GM12865 (cell line): Measurements from ENCODE around the gene TBC1D9B.

Source experiments
- DNase-seq: peaks from one replicate; pipeline ENCODE4 v3.0.0; 2010; ENCODE audit warnings: low read depth
- H3K4me3 ChIP-seq: 2 replicates; pipeline ENCODE4 v1.5.1; 2011; ENCODE audit warnings: mild to moderate bottlenecking, low read depth, low read length, control low read depth
- TF ChIP-seq, protein P1 (sequence below): IDR thresholded peaks from 2 replicates; pipeline ENCODE4 v1.5.1; 2011; ENCODE audit warnings: low read length, control low read depth, low read depth, inconsistent platforms; ENCODE audit not compliant: insufficient read depth; ENCODE audit errors: missing control alignments

The TBC1D9B gene

DNA sequence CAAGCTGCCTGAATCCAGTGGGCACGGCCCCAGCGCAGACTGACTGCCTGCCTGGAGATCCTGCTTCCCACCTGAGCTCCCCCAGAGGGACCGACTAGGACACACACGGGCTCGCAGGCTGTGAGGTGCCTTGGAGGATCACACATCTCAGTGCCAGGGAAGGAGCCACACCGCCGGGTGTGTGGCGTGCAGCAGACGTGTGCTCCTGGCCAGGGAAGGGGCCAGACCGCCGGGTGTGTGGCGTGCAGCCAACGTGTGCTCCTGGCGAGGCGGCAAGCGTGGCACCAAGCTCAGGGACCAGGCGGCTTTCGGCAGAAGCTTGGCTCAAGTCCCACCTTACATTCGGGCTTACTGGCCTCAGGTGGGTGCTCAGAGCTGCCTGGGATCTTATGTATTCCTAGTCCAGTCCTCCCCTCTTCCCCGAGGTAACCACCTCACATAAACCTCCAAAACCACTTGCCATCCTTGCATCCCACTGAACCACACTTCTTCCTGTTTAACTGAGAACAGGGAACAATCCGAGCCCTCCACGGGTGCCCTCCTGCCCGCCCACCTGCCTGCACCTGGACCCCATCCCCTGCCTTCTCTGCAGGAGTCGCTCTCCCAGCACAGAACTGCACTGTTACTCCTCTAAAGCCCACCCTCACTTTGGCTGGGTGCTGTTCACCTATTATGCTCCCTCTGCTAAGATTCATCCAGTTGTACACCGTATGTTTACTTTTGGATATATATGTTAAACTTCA is 26.7 kb downstream of the TBC1D9B start:
- DNase-seq = no peak
- H3K4me3 ChIP-seq = no peak overlapping the region
- TF ChIP-seq, protein P1, sequence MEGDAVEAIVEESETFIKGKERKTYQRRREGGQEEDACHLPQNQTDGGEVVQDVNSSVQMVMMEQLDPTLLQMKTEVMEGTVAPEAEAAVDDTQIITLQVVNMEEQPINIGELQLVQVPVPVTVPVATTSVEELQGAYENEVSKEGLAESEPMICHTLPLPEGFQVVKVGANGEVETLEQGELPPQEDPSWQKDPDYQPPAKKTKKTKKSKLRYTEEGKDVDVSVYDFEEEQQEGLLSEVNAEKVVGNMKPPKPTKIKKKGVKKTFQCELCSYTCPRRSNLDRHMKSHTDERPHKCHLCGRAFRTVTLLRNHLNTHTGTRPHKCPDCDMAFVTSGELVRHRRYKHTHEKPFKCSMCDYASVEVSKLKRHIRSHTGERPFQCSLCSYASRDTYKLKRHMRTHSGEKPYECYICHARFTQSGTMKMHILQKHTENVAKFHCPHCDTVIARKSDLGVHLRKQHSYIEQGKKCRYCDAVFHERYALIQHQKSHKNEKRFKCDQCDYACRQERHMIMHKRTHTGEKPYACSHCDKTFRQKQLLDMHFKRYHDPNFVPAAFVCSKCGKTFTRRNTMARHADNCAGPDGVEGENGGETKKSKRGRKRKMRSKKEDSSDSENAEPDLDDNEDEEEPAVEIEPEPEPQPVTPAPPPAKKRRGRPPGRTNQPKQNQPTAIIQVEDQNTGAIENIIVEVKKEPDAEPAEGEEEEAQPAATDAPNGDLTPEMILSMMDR = no peak

DNA sequence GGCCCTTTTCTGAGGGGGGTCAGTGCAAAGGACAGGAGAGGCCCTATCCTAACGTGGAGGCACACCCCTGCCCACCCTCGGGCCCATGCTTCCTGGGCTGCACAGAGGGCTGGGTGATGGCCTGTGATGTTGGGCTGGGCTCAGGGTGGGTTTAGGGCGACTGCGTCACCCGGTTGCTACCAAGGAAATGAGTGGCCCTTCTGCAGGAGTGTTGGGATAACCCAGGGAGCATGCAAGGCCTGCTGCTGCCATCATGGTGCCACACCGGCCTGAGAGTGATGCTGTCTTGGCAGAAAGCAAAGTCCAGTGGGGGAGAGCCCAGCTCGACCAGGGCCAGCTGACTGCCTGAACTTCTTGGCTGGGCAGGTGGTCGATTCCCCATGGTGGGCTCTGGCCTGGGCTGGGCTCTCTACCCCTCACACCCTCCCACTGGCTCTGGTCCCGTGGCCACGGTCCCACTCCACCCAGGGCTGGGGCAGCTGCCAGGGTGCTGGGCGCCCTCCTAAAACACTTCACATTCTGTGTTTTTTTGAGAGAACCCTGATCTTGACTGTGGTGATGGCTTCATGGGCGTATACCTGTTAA is 27.5 kb downstream of the TBC1D9B start:
- DNase-seq = no peak
- H3K4me3 ChIP-seq = no peak overlapping the region
- TF ChIP-seq, protein P1 = no peak

DNA sequence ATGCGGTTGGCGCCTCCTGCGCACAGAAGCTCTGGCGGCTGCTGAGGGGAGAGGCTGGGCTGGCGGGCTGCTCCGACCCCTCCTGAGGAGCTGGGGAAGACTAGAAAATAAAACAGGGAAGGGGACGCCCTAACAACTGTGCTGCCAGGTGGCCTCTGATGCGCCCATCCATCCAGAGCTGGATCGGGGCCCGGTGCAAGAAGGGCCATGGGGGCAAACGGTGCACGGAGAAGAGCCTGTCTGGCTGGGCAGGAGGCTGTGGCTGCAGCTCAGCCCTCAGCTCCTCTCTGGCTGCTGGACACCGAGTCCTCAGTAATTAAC is 28.0 kb downstream of the TBC1D9B start:
- TF ChIP-seq, protein P1 = no peak
- DNase-seq = no peak
- H3K4me3 ChIP-seq = no peak overlapping the region

GRCh38 chr5:179879003-179879689 is 28.6 kb downstream of the TBC1D9B start:
- DNase-seq = no peak
- TF ChIP-seq, protein P1 = no peak

DNA sequence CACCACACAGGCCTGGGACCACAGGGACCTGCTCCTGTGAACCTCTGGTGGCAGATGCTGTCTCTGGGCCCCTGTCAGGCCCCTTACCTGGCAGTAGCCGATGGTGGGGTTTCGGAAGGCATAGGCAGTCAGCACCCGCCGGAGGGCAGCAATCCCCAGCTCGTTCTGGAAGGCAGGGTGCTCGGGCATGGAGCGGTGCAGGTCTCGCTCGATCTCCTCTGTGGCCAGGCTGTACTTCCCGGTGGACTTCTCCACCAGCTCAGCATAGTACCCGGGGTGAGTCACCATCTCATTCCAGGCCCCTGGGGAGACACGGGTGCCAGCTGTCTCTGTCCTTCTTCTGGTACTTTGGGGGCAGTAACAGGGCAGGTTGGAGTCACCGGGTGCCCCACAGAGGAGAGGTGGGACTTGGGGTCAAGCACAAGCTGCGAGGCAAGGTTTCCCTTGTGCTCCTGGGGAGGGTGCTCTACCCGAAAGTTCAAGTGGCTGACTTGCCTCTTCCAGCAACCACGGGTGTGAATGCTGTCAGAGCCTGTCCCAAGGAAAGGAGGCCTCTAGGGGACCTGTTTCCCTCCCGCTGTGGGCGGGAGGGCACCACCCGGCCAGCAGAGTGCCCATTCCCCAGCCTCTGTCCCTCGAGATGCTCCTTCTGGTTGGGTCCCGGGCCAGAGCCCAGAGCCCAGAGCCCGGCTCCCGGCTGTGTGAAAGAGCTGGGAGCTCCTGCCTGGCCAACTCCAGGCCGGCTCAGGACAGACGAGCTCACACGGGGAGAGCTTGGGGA is 29.3 kb downstream of the TBC1D9B start:
- H3K4me3 ChIP-seq = no peak overlapping the region
- DNase-seq = no peak

More at GRCh38 chr5:179879003-179879689, 28.6 kb downstream of the TBC1D9B start:
- H3K4me3 ChIP-seq = no peak overlapping the region

DNA sequence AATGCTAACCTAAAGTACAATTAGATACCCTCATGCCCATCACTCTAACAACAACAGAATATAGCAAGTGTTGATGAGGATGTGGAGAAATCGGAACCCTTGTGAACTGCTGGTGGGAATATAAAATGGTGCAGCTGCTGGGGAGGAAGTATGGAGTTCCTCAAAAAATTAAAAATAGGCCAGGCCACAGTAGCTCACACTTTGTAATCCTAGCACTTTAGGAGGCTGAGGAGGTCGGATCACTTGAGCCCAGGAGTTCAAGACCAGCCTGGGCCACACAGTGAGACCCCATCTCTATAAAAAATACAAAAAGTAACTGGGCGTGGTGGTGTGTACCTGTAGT is 31.1 kb downstream of the TBC1D9B start:
- no peak for DNase-seq
- TF ChIP-seq, protein P1 = no peak
- no peak overlapping the region for H3K4me3 ChIP-seq

More for the DNA sequence above, 29.3 kb downstream of the TBC1D9B start:
- TF ChIP-seq, protein P1 = no peak
